Bronchial epithelial cell (primary cell): Measurements from ENCODE around the gene RTBDN. TPM values are rescaled to one million over a fixed set of nuclear protein-coding genes. Genes with fewer than 3 reads are reported as not detected.

Experiments
- DNase-seq: peaks from one replicate; pipeline ENCODE4 v3.0.0-alpha.2; 2010; ENCODE audit warnings: low read depth
- FAIRE-seq: peaks from 2 replicates; lab custom pipeline; 2011; peaks lifted over from hg19 to GRCh38; lab: Jason Lieb, UNC
- H3K27me3 ChIP-seq: 2 replicates; pipeline ENCODE4 v1.5.1; 2011; ENCODE audit warnings: low read length; ENCODE audit not compliant: control insufficient read depth, insufficient read depth
- H3K36me3 ChIP-seq: 2 replicates; pipeline ENCODE4 v1.5.1; 2011; ENCODE audit warnings: low read length; ENCODE audit not compliant: control insufficient read depth, insufficient read depth
- H3K4me3 ChIP-seq: 2 replicates; pipeline ENCODE4 v1.5.1; 2011; ENCODE audit warnings: mild to moderate bottlenecking, low read depth, low read length, control low read depth
- CTCF ChIP-seq: IDR thresholded peaks from 2 replicates; pipeline ENCODE4 v1.5.1; 2011; ENCODE audit warnings: mild to moderate bottlenecking, moderate library complexity, low read length, control low read depth, inconsistent platforms; ENCODE audit not compliant: insufficient read depth, severe bottlenecking
- total RNA-seq: library from RNA; depleted of rRNA; stranded (reverse); fragments of >200 nt; gene quantifications from 2 replicates; pipeline ENCODE4 v1.2.1, GENCODE V29; 2014

RTBDN gene
- total RNA-seq, 1 donor from 2014 or later: not detected

GRCh38 chr19:12838886-12839756, 4.7 kb upstream of the RTBDN start:
- Histone ChIP-seq H3K27me3 (peaks cover 23% of the 10 kb centered on the region), H3K36me3 (no peaks in the 10 kb centered on the region), H3K4me3 (peak overlapping the region; percentile 19)
- FAIRE-seq (no peak), DNase-seq (no peak)
- TF ChIP-seq CTCF: no peak

- Histone ChIP-seq H3K27me3 (peaks cover 25% of the 10 kb centered on the region), H3K36me3 (no peaks in the 10 kb centered on the region), H3K4me3 (peak within 1 kb of the TSS; percentile 19)
- peak; percentile 52 for TF ChIP-seq CTCF
- FAIRE-seq (no peak), DNase-seq (no peak)
These were observed 4.0 kb upstream of the RTBDN start, which contains the start of gene MAST1 for GRCh38 chr19:12838182-12838885. Gene MAST1, plus strand, starts transcription at chr19:12838515. Its CDS starts 58 bp downstream, at chr19:12838573.

- no peak overlapping the region for H3K4me3 ChIP-seq
- peaks cover 27% of the 10 kb centered on the region for H3K27me3 ChIP-seq
- H3K36me3 ChIP-seq: no peaks in the 10 kb centered on the region
- FAIRE-seq (no peak), DNase-seq (peak; percentile 72)
- TF ChIP-seq CTCF: no peak
These were observed 2.8 kb upstream of the RTBDN start for GRCh38 chr19:12837225-12837624.

GRCh38 chr19:12836529-12836863, 2.1 kb upstream of the RTBDN start:
- FAIRE-seq (no peak), DNase-seq (no peak)
- Histone ChIP-seq H3K36me3 (no peaks in the 10 kb centered on the region), H3K4me3 (no peak overlapping the region), H3K27me3 (peaks cover 29% of the 10 kb centered on the region)
- no peak for TF ChIP-seq CTCF

- Histone ChIP-seq H3K36me3 (no peaks in the 10 kb centered on the region), H3K27me3 (peaks cover 29% of the 10 kb centered on the region), H3K4me3 (no peak overlapping the region)
- DNase-seq (no peak), FAIRE-seq (no peak)
- TF ChIP-seq CTCF: no peak
These were observed 788 bp upstream of the RTBDN start for GRCh38 chr19:12834976-12835757.
